Body of pancreas (tissue), 4 donors: Measurements from ENCODE around the gene NEGR1. TPM values are rescaled to one million over a fixed set of nuclear protein-coding genes. Genes with fewer than 3 reads are reported as not detected.

ENCODE experiments used
- ATAC-seq: fragments of 150-250 bp; one replicate; pipeline ENCODE4 v1.9.1; 2016
- DNase-seq, 4 donors: peaks; one replicate each; pipeline ENCODE4 v3.0.0-alpha.2; 2019
- H3K27ac ChIP-seq, 4 donors: fragments of 200-600 bp; sonication (generic); 1 replicate in 3 of 4; 2 replicates in 1 of 4; pipeline versions ENCODE4 v1.5.1 to v1.6.1; 2016 to 2019; ENCODE audit warnings: mild to moderate bottlenecking in 1 of 4, mixed read lengths in 1 of 4, moderate library complexity in 1 of 4
- H3K27me3 ChIP-seq, 2 donors: fragments of 200-600 bp; sonication (generic); one replicate each; pipeline ENCODE4 v1.6.0; 2016; ENCODE audit warnings: mild to moderate bottlenecking in 1 of 2
- H3K36me3 ChIP-seq, 2 donors: fragments of 200-600 bp; sonication (generic); replicated peaks in 1 of 2; 2 replicates each; pipeline ENCODE4 v1.5.1; 2016; ENCODE audit warnings: low read depth in 2 of 2; ENCODE audit not compliant: insufficient read depth in 1 of 2
- H3K4me1 ChIP-seq: fragments of 200-600 bp; sonication (generic); one replicate; pipeline ENCODE4 v1.6.0; 2016
- H3K4me3 ChIP-seq, 2 donors: fragments of 200-600 bp; sonication (generic); 1 replicate in 1 of 2; 2 replicates in 1 of 2; pipeline ENCODE4 v1.5.1; 2016 to 2019
- H3K9me3 ChIP-seq, 3 donors: fragments of 200-600 bp; sonication (generic); 1 replicate in 2 of 3; 2 replicates in 1 of 3; pipeline ENCODE4 v1.5.1; 2016
- POLR2A ChIP-seq, 3 donors: fragments of 450-650 bp; IDR thresholded peaks; one replicate each; pipeline ENCODE4 v1.6.1; 2016; ENCODE audit warnings: antibody characterized with exemption in 3 of 3, mild to moderate bottlenecking in 2 of 3
- WGBS, 2 donors: methylation state at CpG; one replicate each; pipeline ENCODE4 v1.1.5; 2017; 5-methylcytosine and 5-hydroxymethylcytosine counted together
- intact Hi-C: fragments of 100-400 bp; cut with DNase I; formaldehyde crosslinking; loops from one replicate; pipeline ENCODE4 v1.15.1; 2023
- total RNA-seq, 2 donors: library from RNA; depleted of rRNA; stranded (reverse); fragments of >200 nt; gene quantifications; one replicate each; pipeline ENCODE4 v1.1.0, GENCODE V29; 2016
- TF ChIP-seq, protein P1 (sequence below), 7 experiments: fragments of 450-650 bp in 4 of 7; fragments of 200-600 bp in 3 of 7; sonication (generic) in 3 of 7; IDR thresholded peaks; one replicate each; pipeline ENCODE4 v1.5.1; 2016 to 2019; ENCODE audit warnings: antibody characterized with exemption in 7 of 7

NEGR1 gene
- total RNA-seq, 2 donors from 2014 or later, result 6.3 to 9.6 TPM

GRCh38 chr1:71737768-71738167 is 544.6 kb downstream of the NEGR1 start:
- Histone ChIP-seq H3K36me3 (no peaks in the 10 kb centered on the region), H3K27me3 (no peaks in the 10 kb centered on the region), H3K4me1 (no peaks in the 10 kb centered on the region), H3K27ac (no peak overlapping the region), H3K4me3 (no peak overlapping the region), H3K9me3 (no peaks in the 10 kb centered on the region)
- no peak for TF ChIP-seq POLR2A (IDR thresholded peaks at IDR 0.05)
- TF ChIP-seq, protein P1, sequence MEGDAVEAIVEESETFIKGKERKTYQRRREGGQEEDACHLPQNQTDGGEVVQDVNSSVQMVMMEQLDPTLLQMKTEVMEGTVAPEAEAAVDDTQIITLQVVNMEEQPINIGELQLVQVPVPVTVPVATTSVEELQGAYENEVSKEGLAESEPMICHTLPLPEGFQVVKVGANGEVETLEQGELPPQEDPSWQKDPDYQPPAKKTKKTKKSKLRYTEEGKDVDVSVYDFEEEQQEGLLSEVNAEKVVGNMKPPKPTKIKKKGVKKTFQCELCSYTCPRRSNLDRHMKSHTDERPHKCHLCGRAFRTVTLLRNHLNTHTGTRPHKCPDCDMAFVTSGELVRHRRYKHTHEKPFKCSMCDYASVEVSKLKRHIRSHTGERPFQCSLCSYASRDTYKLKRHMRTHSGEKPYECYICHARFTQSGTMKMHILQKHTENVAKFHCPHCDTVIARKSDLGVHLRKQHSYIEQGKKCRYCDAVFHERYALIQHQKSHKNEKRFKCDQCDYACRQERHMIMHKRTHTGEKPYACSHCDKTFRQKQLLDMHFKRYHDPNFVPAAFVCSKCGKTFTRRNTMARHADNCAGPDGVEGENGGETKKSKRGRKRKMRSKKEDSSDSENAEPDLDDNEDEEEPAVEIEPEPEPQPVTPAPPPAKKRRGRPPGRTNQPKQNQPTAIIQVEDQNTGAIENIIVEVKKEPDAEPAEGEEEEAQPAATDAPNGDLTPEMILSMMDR (IDR thresholded peaks at IDR 0.05), result no peak
- 75 to 82% methylated on average over 3 of the region's 3 CpGs for WGBS, 2 donors
- DNase-seq, result no peak
- ATAC-seq, result no peak
- intact Hi-C loops, result no loop called here

GRCh38 chr1:71733121-71733520 is 549.2 kb downstream of the NEGR1 start:
- Histone ChIP-seq H3K9me3 (no peaks in the 10 kb centered on the region), H3K27ac (no peak overlapping the region), H3K27me3 (no peaks in the 10 kb centered on the region), H3K4me3 (no peak overlapping the region), H3K36me3 (no peaks in the 10 kb centered on the region), H3K4me1 (no peaks in the 10 kb centered on the region)
- TF ChIP-seq, protein P1 (IDR thresholded peaks at IDR 0.05), result no peak
- TF ChIP-seq POLR2A (IDR thresholded peaks at IDR 0.05), result no peak
- 21 to 37% methylated on average over 2 of the region's 2 CpGs for WGBS, 2 donors
- intact Hi-C loops, result no loop called here
- no peak for ATAC-seq
- DNase-seq, result no peak

GRCh38 chr1:71721532-71721931 is 560.8 kb downstream of the NEGR1 start:
- Histone ChIP-seq H3K9me3 (no peaks in the 10 kb centered on the region), H3K4me1 (no peaks in the 10 kb centered on the region), H3K27me3 (no peaks in the 10 kb centered on the region), H3K27ac (no peak overlapping the region), H3K36me3 (no peaks in the 10 kb centered on the region), H3K4me3 (no peak overlapping the region)
- 48 to 63% methylated on average over 2 of the region's 2 CpGs for whole genome bisulfite sequencing, 2 donors
- ATAC-seq (no peak), DNase-seq (no peak)
- intact Hi-C loops, result no loop called here
- TF ChIP-seq, protein P1 (IDR thresholded peaks at IDR 0.05), result no peak
- no peak for TF ChIP-seq POLR2A (IDR thresholded peaks at IDR 0.05)

DNA sequence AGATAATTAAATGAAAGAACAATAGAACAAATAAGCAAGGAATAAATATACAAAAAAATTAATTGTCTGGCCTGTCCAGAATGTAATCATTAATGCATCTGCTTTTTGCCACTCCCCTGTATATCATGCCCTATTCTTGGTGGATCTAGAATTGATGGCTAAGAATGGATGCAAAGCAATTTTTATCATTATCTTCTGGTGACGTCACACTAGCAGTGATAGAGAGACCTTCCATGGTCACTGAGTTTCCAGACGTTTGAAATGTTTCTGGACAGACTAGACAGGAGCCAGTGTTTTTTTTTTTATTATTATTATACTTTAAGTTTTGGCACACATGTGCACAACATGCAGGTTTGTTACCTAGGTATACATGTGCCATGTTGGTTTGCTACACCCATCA is 563.0 kb downstream of the NEGR1 start:
- no peak for ATAC-seq

GRCh38 chr1:71717186-71717585 is 565.2 kb downstream of the NEGR1 start:
- H3K4me3 ChIP-seq, result no peak overlapping the region
- DNase-seq (no peak), ATAC-seq (no peak)
- H3K4me1 ChIP-seq, result no peaks in the 10 kb centered on the region
- no peaks in the 10 kb centered on the region for H3K27me3 ChIP-seq
- intact Hi-C loops, result no loop called here
- TF ChIP-seq POLR2A (IDR thresholded peaks at IDR 0.05), result no peak
- TF ChIP-seq, protein P1 (IDR thresholded peaks at IDR 0.05), result no peak
- H3K27ac ChIP-seq, result no peak overlapping the region
- H3K9me3 ChIP-seq, result no peaks in the 10 kb centered on the region
- H3K36me3 ChIP-seq, result no peaks in the 10 kb centered on the region

More for the DNA sequence above, 563.0 kb downstream of the NEGR1 start:
- Histone ChIP-seq H3K4me1 (no peaks in the 10 kb centered on the region), H3K36me3 (no peaks in the 10 kb centered on the region), H3K27me3 (no peaks in the 10 kb centered on the region), H3K9me3 (no peaks in the 10 kb centered on the region), H3K27ac (no peak overlapping the region), H3K4me3 (no peak overlapping the region)
- no peak for TF ChIP-seq POLR2A (IDR thresholded peaks at IDR 0.05)
- TF ChIP-seq, protein P1 (IDR thresholded peaks at IDR 0.05), result no peak
- DNase-seq, result no peak
- intact Hi-C loops, result no loop called here
- WGBS, 2 donors, result 24 to 30% methylated on average over 2 of the region's 2 CpGs
